HPDE6-E6E7 (cell line): ENCODE measurements around the gene TCFL5.
"Not testable (repeated sequence)": the region's sequence is repeated elsewhere in the genome, so short reads cannot be mapped to it uniquely, and the experiment has no call there.

Experiments used
- DNase-seq: peaks from one replicate; pipeline ENCODE4 v3.0.0; 2011; ENCODE audit warnings: missing footprints; ENCODE audit errors: extremely low spot score

Gene TCFL5

GRCh38 chr20:62855120-62855519 is 6.5 kb downstream of the TCFL5 start:
- DNase-seq = no peak

GRCh38 chr20:62854121-62854520 is 7.5 kb downstream of the TCFL5 start:
- DNase-seq = no peak

GRCh38 chr20:62853304-62853703 is 8.3 kb downstream of the TCFL5 start:
- not testable (repeated sequence) for DNase-seq

GRCh38 chr20:62852841-62853240 is 8.8 kb downstream of the TCFL5 start:
- no peak for DNase-seq

- DNase-seq = no peak
These were observed 9.4 kb downstream of the TCFL5 start for GRCh38 chr20:62852196-62852595.

GRCh38 chr20:62850333-62850974 is 11.2 kb downstream of the TCFL5 start:
- no peak for DNase-seq

GRCh38 chr20:62849431-62849830 is 12.2 kb downstream of the TCFL5 start:
- no peak for DNase-seq

- DNase-seq = not testable (repeated sequence)
These were observed 12.7 kb downstream of the TCFL5 start for GRCh38 chr20:62848917-62849316.

- no peak for DNase-seq
These were observed 15.3 kb downstream of the TCFL5 start for GRCh38 chr20:62846166-62846890.

- DNase-seq = no peak
These were observed 16.0 kb downstream of the TCFL5 start for GRCh38 chr20:62845416-62846160.

- no peak for DNase-seq
These were observed 17.4 kb downstream of the TCFL5 start for GRCh38 chr20:62844182-62844581.

- no peak for DNase-seq
These were observed 18.0 kb downstream of the TCFL5 start for GRCh38 chr20:62843656-62844055.

GRCh38 chr20:62841705-62842212 is 19.9 kb downstream of the TCFL5 start:
- DNase-seq = no peak

GRCh38 chr20:62840244-62841197 is 21.1 kb downstream of the TCFL5 start:
- DNase-seq = no peak

GRCh38 chr20:62839816-62840215 is 21.8 kb downstream of the TCFL5 start:
- no peak for DNase-seq

- DNase-seq = no peak
These were observed 22.4 kb downstream of the TCFL5 start for GRCh38 chr20:62839261-62839660.

GRCh38 chr20:62838128-62838891 is 23.3 kb downstream of the TCFL5 start:
- DNase-seq = no peak

- DNase-seq = no peak
These were observed 23.9 kb downstream of the TCFL5 start for GRCh38 chr20:62837790-62838127.

- DNase-seq = no peak
These were observed 24.6 kb downstream of the TCFL5 start for GRCh38 chr20:62836967-62837490.
